Breast epithelium (tissue), 4 donors: ENCODE measurements around the gene CSF2. TPM values are rescaled to one million over a fixed set of nuclear protein-coding genes. Genes with fewer than 3 reads are reported as not detected.

Source experiments
- DNase-seq, 2 donors: peaks; one replicate each; pipeline ENCODE4 v3.0.0-alpha.2; 2019; ENCODE audit warnings: low spot score in 2 of 2
- H3K27ac ChIP-seq, 2 donors: fragments of 200-600 bp; sonication (generic) in 1 of 2; one replicate each; pipeline ENCODE4 v1.5.1; 2016 to 2019; ENCODE audit warnings: mild to moderate bottlenecking in 1 of 2
- H3K27me3 ChIP-seq, 2 donors: fragments of 200-600 bp; sonication (generic) in 1 of 2; one replicate each; pipeline versions ENCODE4 v1.5.1 to v1.6.0; 2017 to 2019; ENCODE audit warnings: control low read depth in 1 of 2, mild to moderate bottlenecking in 1 of 2
- H3K36me3 ChIP-seq: fragments of 200-600 bp; one replicate; pipeline ENCODE4 v1.5.1; 2019
- H3K4me1 ChIP-seq, 2 donors: fragments of 200-600 bp; sonication (generic); one replicate each; pipeline ENCODE4 v1.5.1; 2016 to 2019; ENCODE audit warnings: control low read depth in 1 of 2
- H3K4me3 ChIP-seq, 3 donors: fragments of 200-600 bp; sonication (generic); 1 replicate in 2 of 3; 2 replicates in 1 of 3; pipeline ENCODE4 v1.5.1; 2016 to 2019; ENCODE audit warnings: mild to moderate bottlenecking in 3 of 3, moderate library complexity in 2 of 3
- H3K9me3 ChIP-seq, 2 donors: fragments of 200-600 bp; sonication (generic) in 1 of 2; one replicate each; pipeline ENCODE4 v1.5.1; 2016 to 2019; ENCODE audit warnings: control low read depth in 1 of 2
- POLR2A ChIP-seq: fragments of 450-650 bp; IDR thresholded peaks from one replicate; pipeline ENCODE4 v1.6.1; 2016; ENCODE audit warnings: antibody characterized with exemption, mild to moderate bottlenecking, moderate library complexity
- POLR2AphosphoS5 ChIP-seq, 3 donors: sonication (generic); formaldehyde crosslinking; IDR thresholded peaks; one replicate each; pipeline ENCODE4 v1.6.1; 2017; ENCODE audit warnings: antibody characterized with exemption in 3 of 3
- intact Hi-C: fragments of 100-400 bp; cut with DNase I; formaldehyde crosslinking; loops from one replicate; pipeline ENCODE4 v1.15.1; 2023; ENCODE audit warnings: low total_unique reads
- total RNA-seq, 3 donors: library from RNA; depleted of rRNA; stranded (reverse); fragments of >200 nt; gene quantifications; one replicate each; pipeline ENCODE4 v1.1.0, GENCODE V29; 2016
- TF ChIP-seq, protein P1 (sequence below), 3 donors: fragments of 450-650 bp; IDR thresholded peaks; one replicate each; pipeline ENCODE4 v1.5.1; 2016 to 2017; ENCODE audit warnings: antibody characterized with exemption in 3 of 3, mild to moderate bottlenecking in 3 of 3, moderate library complexity in 3 of 3

CSF2 gene
- total RNA-seq, 3 donors from 2014 or later, result not detected

DNA sequence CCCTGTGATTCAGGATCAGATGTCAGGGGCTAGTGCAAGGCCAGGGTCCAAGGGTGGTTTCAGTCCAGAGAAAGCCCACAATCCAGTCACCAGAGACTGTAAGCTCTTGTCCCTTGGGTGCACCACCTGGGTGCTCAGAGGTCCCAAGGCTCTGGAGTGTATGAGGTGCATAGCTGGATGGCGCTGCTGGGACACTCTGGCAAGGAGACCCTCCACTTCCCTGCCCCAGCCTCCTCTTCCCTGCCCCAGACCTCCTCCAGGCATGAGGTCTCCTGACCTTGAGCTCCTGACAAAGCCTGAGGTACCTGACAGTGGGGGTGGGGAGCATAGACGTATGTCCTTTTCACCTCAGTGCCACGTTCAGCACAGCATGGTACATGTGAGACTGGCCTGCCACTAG lies 7.0 kb downstream of the CSF2 start:
- H3K4me1 ChIP-seq, result no peaks in the 10 kb centered on the region
- DNase-seq, result no peak
- no peak overlapping the region for H3K27ac ChIP-seq
- H3K4me3 ChIP-seq, result no peak overlapping the region
- intact Hi-C loops, result no loop called here
- H3K36me3 ChIP-seq, result no peaks in the 10 kb centered on the region
- no peaks in the 10 kb centered on the region for H3K9me3 ChIP-seq
- TF ChIP-seq POLR2AphosphoS5 (IDR thresholded peaks at IDR 0.05) (no peak), POLR2A (no peak)
- TF ChIP-seq, protein P1, sequence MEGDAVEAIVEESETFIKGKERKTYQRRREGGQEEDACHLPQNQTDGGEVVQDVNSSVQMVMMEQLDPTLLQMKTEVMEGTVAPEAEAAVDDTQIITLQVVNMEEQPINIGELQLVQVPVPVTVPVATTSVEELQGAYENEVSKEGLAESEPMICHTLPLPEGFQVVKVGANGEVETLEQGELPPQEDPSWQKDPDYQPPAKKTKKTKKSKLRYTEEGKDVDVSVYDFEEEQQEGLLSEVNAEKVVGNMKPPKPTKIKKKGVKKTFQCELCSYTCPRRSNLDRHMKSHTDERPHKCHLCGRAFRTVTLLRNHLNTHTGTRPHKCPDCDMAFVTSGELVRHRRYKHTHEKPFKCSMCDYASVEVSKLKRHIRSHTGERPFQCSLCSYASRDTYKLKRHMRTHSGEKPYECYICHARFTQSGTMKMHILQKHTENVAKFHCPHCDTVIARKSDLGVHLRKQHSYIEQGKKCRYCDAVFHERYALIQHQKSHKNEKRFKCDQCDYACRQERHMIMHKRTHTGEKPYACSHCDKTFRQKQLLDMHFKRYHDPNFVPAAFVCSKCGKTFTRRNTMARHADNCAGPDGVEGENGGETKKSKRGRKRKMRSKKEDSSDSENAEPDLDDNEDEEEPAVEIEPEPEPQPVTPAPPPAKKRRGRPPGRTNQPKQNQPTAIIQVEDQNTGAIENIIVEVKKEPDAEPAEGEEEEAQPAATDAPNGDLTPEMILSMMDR (IDR thresholded peaks at IDR 0.05), result no peak
- no peaks in the 10 kb centered on the region for H3K27me3 ChIP-seq

DNA sequence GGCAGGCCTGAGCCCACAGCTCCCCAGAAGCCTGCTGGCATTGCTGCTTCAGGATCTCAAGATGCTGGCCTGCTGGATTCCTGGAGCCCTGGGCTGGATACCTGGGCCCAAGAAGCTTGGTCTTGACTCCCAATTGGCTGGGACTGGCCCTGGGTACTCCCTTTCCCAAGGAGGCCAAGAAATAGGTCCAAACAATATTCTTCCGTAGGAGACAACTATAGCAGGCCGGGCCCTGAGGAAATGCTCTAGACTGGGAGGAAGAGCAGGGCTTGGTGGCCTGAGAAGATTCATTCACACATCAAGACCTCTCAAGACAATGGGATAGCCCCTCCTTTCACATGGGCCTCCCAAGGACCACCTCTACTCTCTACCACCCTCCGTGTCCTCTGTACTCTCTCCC lies 7.9 kb downstream of the CSF2 start:
- Histone ChIP-seq H3K4me3 (no peak overlapping the region), H3K4me1 (no peaks in the 10 kb centered on the region), H3K9me3 (no peaks in the 10 kb centered on the region), H3K27ac (no peak overlapping the region), H3K27me3 (no peaks in the 10 kb centered on the region), H3K36me3 (no peaks in the 10 kb centered on the region)
- DNase-seq, result no peak
- intact Hi-C loops, result no loop called here
- TF ChIP-seq, protein P1 (IDR thresholded peaks at IDR 0.05), result no peak
- no peak for TF ChIP-seq POLR2AphosphoS5 (IDR thresholded peaks at IDR 0.05)
- TF ChIP-seq POLR2A, result no peak

DNA sequence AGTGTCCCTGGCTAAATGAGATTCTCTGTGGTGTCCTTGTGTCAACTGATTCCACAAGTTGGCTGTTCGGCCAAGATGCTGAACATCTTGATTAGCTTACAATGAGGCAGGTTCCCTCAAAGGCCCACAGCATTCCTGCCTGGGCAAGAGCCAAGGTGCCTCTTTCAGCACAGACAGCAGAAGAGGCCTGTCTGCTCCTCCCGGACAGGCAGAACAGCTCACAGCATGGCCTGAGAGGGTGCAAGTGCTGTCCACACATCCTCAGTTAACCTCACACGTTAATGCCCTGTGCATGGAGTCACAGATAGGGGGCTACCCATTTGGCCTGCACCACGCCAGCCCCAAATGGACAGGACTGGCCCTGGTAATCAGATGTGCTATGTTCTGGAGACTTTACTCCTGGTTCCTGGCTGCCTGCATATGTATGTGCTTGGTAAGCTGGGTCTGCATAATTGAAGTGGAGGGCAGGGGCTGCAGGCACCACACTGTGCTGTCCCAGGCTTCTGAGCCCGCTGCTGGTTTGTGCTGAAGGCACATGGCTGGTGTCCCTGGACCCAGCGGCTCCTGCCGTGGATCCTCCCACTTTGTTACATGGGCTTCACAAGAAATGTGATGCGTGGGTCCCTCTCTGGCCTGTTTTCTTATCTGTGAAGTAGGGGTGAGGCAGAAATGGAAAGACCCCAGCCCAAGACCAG lies 8.9 kb downstream of the CSF2 start:
- Histone ChIP-seq H3K4me1 (no peaks in the 10 kb centered on the region), H3K27me3 (no peaks in the 10 kb centered on the region), H3K36me3 (no peaks in the 10 kb centered on the region), H3K4me3 (no peak overlapping the region), H3K9me3 (no peaks in the 10 kb centered on the region), H3K27ac (no peak overlapping the region)
- intact Hi-C loops, result no loop called here
- DNase-seq, result no peak
- TF ChIP-seq, protein P1 (IDR thresholded peaks at IDR 0.05), result no peak
- no peak for TF ChIP-seq POLR2A
- no peak for TF ChIP-seq POLR2AphosphoS5 (IDR thresholded peaks at IDR 0.05)

DNA sequence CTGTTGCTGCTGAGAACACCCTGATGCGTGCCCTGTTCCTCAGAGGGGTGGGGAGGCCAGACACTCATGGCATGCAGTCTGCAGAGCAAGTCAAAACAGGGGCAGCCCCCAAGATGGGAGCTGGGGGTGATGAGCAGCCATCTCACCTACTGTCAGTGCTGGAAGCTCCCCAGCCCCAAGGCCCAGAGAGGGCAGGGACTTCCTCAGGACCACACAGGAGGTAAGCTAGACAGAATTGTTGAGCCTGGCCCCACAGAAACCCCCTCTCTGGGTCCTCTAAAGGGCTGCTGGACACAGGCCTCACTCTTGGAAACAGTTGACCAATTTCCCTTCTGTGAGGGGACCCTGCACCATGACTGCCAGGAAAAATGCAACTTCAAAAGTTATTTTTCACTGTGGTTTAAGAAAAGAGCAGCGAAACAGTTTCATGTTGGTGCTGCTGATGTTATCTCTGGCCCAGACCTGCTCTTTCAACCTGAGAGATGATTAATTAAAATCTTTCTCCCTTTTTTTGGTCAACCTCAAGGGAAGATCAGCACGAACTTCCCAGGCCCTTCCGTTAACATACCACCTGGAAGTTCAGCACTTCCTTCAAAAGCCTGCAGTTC lies 9.6 kb downstream of the CSF2 start:
- no peaks in the 10 kb centered on the region for H3K36me3 ChIP-seq
- TF ChIP-seq, protein P1 (IDR thresholded peaks at IDR 0.05), result no peak
- TF ChIP-seq POLR2A (no peak), POLR2AphosphoS5 (IDR thresholded peaks at IDR 0.05) (no peak)
- intact Hi-C loops, result no loop called here

DNA sequence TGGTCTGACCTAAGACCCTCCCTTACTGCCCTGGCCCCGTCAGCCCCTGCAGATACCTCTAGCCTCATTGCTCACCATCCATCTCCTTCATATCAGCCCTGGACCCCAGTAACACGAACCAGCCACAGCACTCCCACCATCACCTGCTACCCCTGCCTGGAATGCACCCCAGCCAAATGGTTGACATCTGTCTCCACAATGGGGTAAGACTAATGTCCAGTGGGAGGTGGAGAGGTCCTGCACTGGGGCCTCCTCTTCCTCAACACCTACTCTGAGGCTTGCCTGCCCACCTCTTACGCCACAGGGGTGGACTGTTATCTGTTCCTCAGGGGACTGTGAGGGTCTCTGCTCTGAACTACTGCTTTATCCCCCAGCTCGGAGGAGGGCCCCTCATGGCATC lies 12.1 kb downstream of the CSF2 start:
- H3K27me3 ChIP-seq, result no peaks in the 10 kb centered on the region
- TF ChIP-seq POLR2AphosphoS5 (IDR thresholded peaks at IDR 0.05), result no peak
- TF ChIP-seq POLR2A, result no peak
- TF ChIP-seq, protein P1 (IDR thresholded peaks at IDR 0.05), result no peak
- intact Hi-C loops, result no loop called here

More for the DNA sequence above, 9.6 kb downstream of the CSF2 start:
- H3K27ac ChIP-seq, result no peak overlapping the region
- no peaks in the 10 kb centered on the region for H3K9me3 ChIP-seq
- DNase-seq, result no peak
- H3K4me3 ChIP-seq, result no peak overlapping the region
- H3K4me1 ChIP-seq, result no peaks in the 10 kb centered on the region
- no peaks in the 10 kb centered on the region for H3K27me3 ChIP-seq

More for the DNA sequence above, 12.1 kb downstream of the CSF2 start:
- H3K4me3 ChIP-seq, result no peak overlapping the region
- DNase-seq, result no peak
- no peaks in the 10 kb centered on the region for H3K9me3 ChIP-seq
- H3K36me3 ChIP-seq, result no peaks in the 10 kb centered on the region
- H3K4me1 ChIP-seq, result no peaks in the 10 kb centered on the region
- peak overlapping the region in 1 of 2 donors; percentile 25 for H3K27ac ChIP-seq
